WTC11 (cell line): ENCODE data around the gene SNAP29. TPM values are rescaled to one million over a fixed set of nuclear protein-coding genes. Genes with fewer than 3 reads are reported as not detected.

Experiments
- ATAC-seq: fragments of 200-7000 bp; cut with Tn5 transposase; 2 replicates; pipeline ENCODE4 v1.10.0; 2021; ENCODE audit warnings: mild to moderate bottlenecking, moderate library complexity
- CTCF ChIA-PET: fragments of 300-600 bp; sonication (Branson Sonifier 250); formaldehyde crosslinking; loops from one replicate; lab custom pipeline; 2021; ENCODE audit warnings: antibody characterized with exemption; lab: Charles Lee
- POLR2A ChIA-PET: fragments of 350-600 bp; sonication (Branson Sonifier 250); formaldehyde crosslinking; loops from one replicate; lab custom pipeline; 2021; ENCODE audit warnings: antibody characterized with exemption; lab: Charles Lee
- DNase-seq: peaks from one replicate; pipeline ENCODE4 v3.0.0; 2021; ENCODE audit warnings: low spot score
- H3K27ac Mint-ChIP-seq: 2 replicates; pipeline ENCODE4 v1.8.0; 2021; ENCODE audit warnings: mixed read lengths
- H3K27me3 Mint-ChIP-seq: 2 replicates; pipeline ENCODE4 v1.8.0; 2021; ENCODE audit warnings: low read depth, mild to moderate bottlenecking, moderate library complexity, mixed read lengths
- H3K36me3 Mint-ChIP-seq: 2 replicates; pipeline ENCODE4 v1.8.0; 2021; ENCODE audit warnings: mixed read lengths
- H3K4me1 Mint-ChIP-seq: 2 replicates; pipeline ENCODE4 v1.8.0; 2022; ENCODE audit warnings: mixed read lengths
- H3K4me3 Mint-ChIP-seq: 2 replicates; pipeline ENCODE4 v1.8.0; 2021; ENCODE audit warnings: mild to moderate bottlenecking, moderate library complexity, mixed read lengths
- H3K9me3 Mint-ChIP-seq: 2 replicates; pipeline ENCODE4 v1.8.0; 2021; ENCODE audit warnings: mixed read lengths
- CBFB ChIP-seq: sonication (generic); formaldehyde crosslinking; IDR thresholded peaks from 2 replicates; pipeline ENCODE4 v1.8.1; 2022; ENCODE audit warnings: mild to moderate bottlenecking, low read depth, missing genetic modification reagents
- CREB1 ChIP-seq: sonication (generic); formaldehyde crosslinking; IDR thresholded peaks from 2 replicates; pipeline ENCODE4 v1.8.0; 2023; ENCODE audit warnings: mild to moderate bottlenecking, missing genetic modification reagents
- CREM ChIP-seq: sonication (generic); formaldehyde crosslinking; IDR thresholded peaks from 2 replicates; pipeline ENCODE4 v1.8.1; 2022; ENCODE audit warnings: mild to moderate bottlenecking, missing genetic modification reagents, moderate library complexity
- MXD4 ChIP-seq: fragments of 250-450 bp; sonication (Bioruptor Pico); IDR thresholded peaks from 2 replicates; pipeline ENCODE4 v1.8.0; 2021; ENCODE audit warnings: mild to moderate bottlenecking, moderate library complexity, borderline replicate concordance
- MYBL2 ChIP-seq: sonication (generic); formaldehyde crosslinking; IDR thresholded peaks from 2 replicates; pipeline ENCODE4 v1.8.1; 2023; ENCODE audit warnings: mild to moderate bottlenecking, moderate library complexity, missing genetic modification reagents
- OVOL2 ChIP-seq: fragments of 250-450 bp; sonication (Bioruptor Pico); IDR thresholded peaks from 2 replicates; pipeline ENCODE4 v1.9.0; 2021; ENCODE audit warnings: mild to moderate bottlenecking, borderline replicate concordance
- RELA ChIP-seq: sonication (generic); formaldehyde crosslinking; IDR thresholded peaks from 2 replicates; pipeline ENCODE4 v1.8.1; 2022; ENCODE audit warnings: missing genetic modification reagents, mild to moderate bottlenecking, borderline replicate concordance
- SMAD3 ChIP-seq: sonication (generic); formaldehyde crosslinking; IDR thresholded peaks from 2 replicates; pipeline ENCODE4 v1.8.0; 2022; ENCODE audit warnings: missing genetic modification reagents, mild to moderate bottlenecking, borderline replicate concordance
- SMAD4 ChIP-seq: sonication (generic); formaldehyde crosslinking; IDR thresholded peaks from 2 replicates; pipeline ENCODE4 v1.8.0; 2022; ENCODE audit warnings: mild to moderate bottlenecking, missing genetic modification reagents
- TP53 ChIP-seq: sonication (generic); formaldehyde crosslinking; IDR thresholded peaks from 2 replicates; pipeline ENCODE4 v1.8.1; 2023; ENCODE audit warnings: mild to moderate bottlenecking, missing genetic modification reagents
- ZNF263 ChIP-seq: sonication (generic); formaldehyde crosslinking; IDR thresholded peaks from 2 replicates; pipeline ENCODE4 v1.8.1; 2022; ENCODE audit warnings: low read depth, mild to moderate bottlenecking, moderate library complexity, missing genetic modification reagents
- total RNA-seq: library from RNA; stranded (reverse); gene quantifications from 3 replicates; pipeline ENCODE4 v1.2.3, GENCODE V29; 2021
- TF ChIP-seq, protein P1 (sequence below): sonication (generic); formaldehyde crosslinking; IDR thresholded peaks from 2 replicates; pipeline ENCODE4 v1.8.1; 2023; ENCODE audit warnings: mild to moderate bottlenecking, missing genetic modification reagents, moderate library complexity
- TF ChIP-seq, protein P2 (sequence below): sonication (generic); formaldehyde crosslinking; IDR thresholded peaks from 2 replicates; pipeline ENCODE4 v1.8.0; 2022; ENCODE audit warnings: mild to moderate bottlenecking, missing genetic modification reagents
- TF ChIP-seq, protein P3 (sequence below): sonication (generic); formaldehyde crosslinking; conservative IDR thresholded peaks from 2 replicates; pipeline ENCODE4 v1.8.1; 2022; ENCODE audit warnings: mild to moderate bottlenecking, missing genetic modification reagents
- TF ChIP-seq, protein P4 (sequence below): sonication (generic); formaldehyde crosslinking; IDR thresholded peaks from 2 replicates; pipeline ENCODE4 v1.8.1; 2023; ENCODE audit warnings: mild to moderate bottlenecking, missing genetic modification reagents, borderline replicate concordance
- TF ChIP-seq, protein P5 (sequence below): sonication (generic); formaldehyde crosslinking; IDR thresholded peaks from 2 replicates; pipeline ENCODE4 v1.8.1; 2023; ENCODE audit warnings: mild to moderate bottlenecking, missing genetic modification reagents, moderate library complexity
- TF ChIP-seq, protein P6 (sequence below): sonication (generic); formaldehyde crosslinking; IDR thresholded peaks from 2 replicates; pipeline ENCODE4 v1.8.0; 2023; ENCODE audit warnings: mild to moderate bottlenecking, missing genetic modification reagents
- TF ChIP-seq, protein P7 (sequence below): sonication (generic); formaldehyde crosslinking; IDR thresholded peaks from 2 replicates; pipeline ENCODE4 v1.8.1; 2022; ENCODE audit warnings: low read depth, missing genetic modification reagents, borderline replicate concordance
- TF ChIP-seq, protein P8 (sequence below): fragments of 250-450 bp; sonication (Bioruptor Pico); IDR thresholded peaks from 2 replicates; pipeline ENCODE4 v1.9.0; 2021; ENCODE audit warnings: mild to moderate bottlenecking

SNAP29 gene
- total RNA-seq, 1 experiment from 2014 or later, result 14.7 TPM

DNA sequence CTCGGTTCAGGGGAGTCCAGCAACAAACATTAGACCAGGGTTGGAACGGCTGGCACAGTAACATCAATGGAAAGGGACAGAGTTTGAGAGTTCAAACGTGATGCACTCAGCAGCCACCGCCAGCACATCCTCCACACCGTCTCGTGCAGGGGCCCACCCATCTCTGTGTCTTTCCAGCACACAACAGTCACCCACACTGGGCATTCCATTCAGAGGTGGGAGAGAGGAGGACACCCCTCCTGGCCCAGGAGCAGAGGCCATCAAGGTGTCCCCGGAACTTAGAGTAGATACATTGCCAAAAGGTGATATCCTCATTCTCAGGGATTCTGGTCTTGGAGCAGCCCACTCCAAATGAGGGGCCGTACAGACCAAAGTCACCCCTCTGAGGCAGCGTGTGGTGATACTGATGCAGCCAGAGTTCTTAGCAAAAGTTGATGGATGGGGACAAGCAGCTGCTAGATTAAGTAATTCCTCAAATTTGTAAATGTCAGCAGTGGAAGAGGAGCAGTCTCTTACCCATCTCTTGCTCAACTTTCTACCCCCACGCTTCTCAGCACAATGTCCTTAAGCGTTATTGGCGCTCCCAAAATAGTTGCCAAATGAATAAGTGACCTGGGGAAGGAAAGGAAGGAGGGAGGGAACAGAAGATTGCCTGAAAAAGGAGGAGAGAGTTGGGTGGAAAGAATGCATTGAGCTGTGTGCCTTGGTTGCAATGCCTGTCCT lies 5.5 kb downstream of the SNAP29 start:
- CTCF ChIA-PET, result interaction anchor here (4.2 kb wide), 1 partner anchor 21 kb away, joined by 19 read pairs; no protein-coding TSS in a partner anchor
- no peak for TF ChIP-seq CREB1 (CRISPR knock-in tag)
- TF ChIP-seq, protein P1, sequence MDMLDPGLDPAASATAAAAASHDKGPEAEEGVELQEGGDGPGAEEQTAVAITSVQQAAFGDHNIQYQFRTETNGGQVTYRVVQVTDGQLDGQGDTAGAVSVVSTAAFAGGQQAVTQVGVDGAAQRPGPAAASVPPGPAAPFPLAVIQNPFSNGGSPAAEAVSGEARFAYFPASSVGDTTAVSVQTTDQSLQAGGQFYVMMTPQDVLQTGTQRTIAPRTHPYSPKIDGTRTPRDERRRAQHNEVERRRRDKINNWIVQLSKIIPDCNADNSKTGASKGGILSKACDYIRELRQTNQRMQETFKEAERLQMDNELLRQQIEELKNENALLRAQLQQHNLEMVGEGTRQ (CRISPR knock-in tag), result no peak
- no peak for TF ChIP-seq ZNF263 (CRISPR knock-in tag)
- no peak for TF ChIP-seq MXD4
- TF ChIP-seq TP53 (CRISPR knock-in tag), result no peak
- TF ChIP-seq, protein P2, sequence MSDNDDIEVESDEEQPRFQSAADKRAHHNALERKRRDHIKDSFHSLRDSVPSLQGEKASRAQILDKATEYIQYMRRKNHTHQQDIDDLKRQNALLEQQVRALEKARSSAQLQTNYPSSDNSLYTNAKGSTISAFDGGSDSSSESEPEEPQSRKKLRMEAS (CRISPR knock-in tag), result no peak
- no peak for TF ChIP-seq MYBL2 (CRISPR knock-in tag)
- TF ChIP-seq, protein P3, sequence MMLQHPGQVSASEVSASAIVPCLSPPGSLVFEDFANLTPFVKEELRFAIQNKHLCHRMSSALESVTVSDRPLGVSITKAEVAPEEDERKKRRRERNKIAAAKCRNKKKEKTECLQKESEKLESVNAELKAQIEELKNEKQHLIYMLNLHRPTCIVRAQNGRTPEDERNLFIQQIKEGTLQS (CRISPR knock-in tag), result no peak
- TF ChIP-seq, protein P4, sequence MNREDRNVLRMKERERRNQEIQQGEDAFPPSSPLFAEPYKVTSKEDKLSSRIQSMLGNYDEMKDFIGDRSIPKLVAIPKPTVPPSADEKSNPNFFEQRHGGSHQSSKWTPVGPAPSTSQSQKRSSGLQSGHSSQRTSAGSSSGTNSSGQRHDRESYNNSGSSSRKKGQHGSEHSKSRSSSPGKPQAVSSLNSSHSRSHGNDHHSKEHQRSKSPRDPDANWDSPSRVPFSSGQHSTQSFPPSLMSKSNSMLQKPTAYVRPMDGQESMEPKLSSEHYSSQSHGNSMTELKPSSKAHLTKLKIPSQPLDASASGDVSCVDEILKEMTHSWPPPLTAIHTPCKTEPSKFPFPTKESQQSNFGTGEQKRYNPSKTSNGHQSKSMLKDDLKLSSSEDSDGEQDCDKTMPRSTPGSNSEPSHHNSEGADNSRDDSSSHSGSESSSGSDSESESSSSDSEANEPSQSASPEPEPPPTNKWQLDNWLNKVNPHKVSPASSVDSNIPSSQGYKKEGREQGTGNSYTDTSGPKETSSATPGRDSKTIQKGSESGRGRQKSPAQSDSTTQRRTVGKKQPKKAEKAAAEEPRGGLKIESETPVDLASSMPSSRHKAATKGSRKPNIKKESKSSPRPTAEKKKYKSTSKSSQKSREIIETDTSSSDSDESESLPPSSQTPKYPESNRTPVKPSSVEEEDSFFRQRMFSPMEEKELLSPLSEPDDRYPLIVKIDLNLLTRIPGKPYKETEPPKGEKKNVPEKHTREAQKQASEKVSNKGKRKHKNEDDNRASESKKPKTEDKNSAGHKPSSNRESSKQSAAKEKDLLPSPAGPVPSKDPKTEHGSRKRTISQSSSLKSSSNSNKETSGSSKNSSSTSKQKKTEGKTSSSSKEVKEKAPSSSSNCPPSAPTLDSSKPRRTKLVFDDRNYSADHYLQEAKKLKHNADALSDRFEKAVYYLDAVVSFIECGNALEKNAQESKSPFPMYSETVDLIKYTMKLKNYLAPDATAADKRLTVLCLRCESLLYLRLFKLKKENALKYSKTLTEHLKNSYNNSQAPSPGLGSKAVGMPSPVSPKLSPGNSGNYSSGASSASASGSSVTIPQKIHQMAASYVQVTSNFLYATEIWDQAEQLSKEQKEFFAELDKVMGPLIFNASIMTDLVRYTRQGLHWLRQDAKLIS (CRISPR knock-in tag), result no peak
- TF ChIP-seq SMAD4 (CRISPR knock-in tag), result no peak
- TF ChIP-seq, all 79 proteins: peak for 0
- H3K27ac Mint-ChIP-seq, result peak overlapping the region; percentile 35; the same call in 1 of the 2 replicates
- H3K36me3 Mint-ChIP-seq, result no peaks in the 10 kb centered on the region
- H3K9me3 Mint-ChIP-seq, result no peaks in the 10 kb centered on the region
- H3K4me1 Mint-ChIP-seq, result peaks cover 7% of the 10 kb centered on the region
- DNase-seq (no peak), ATAC-seq (no peak)
- no peak overlapping the region for H3K4me3 Mint-ChIP-seq
- POLR2A ChIA-PET, result no interaction called here
- H3K27me3 Mint-ChIP-seq, result no peaks in the 10 kb centered on the region; the same call in 1 of the 2 replicates

DNA sequence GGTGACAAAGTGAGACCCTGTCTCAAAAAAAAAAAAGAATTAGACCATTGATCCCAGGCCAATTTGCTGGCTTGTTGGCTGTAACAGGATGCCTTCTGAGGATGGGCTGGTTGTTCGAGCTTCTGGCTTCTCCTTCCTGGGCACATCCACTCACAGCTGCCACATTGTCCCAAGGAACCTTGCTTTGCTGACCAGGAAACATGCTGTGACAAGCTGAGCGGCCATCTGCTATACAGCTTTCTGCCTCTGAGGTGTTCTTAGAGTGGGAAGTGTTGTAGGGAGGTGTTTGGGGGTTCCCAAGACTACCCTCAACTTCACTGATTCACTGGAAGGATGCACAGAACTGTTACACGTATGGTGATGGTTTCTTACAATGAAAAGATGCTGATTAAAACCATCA lies 6.5 kb downstream of the SNAP29 start:
- DNase-seq (no peak), ATAC-seq (no peak)
- Mint-ChIP-seq H3K4me1 (no peaks in the 10 kb centered on the region), H3K9me3 (no peaks in the 10 kb centered on the region), H3K4me3 (no peak overlapping the region), H3K36me3 (no peaks in the 10 kb centered on the region), H3K27ac (no peak overlapping the region), H3K27me3 (no peaks in the 10 kb centered on the region; the same call in 1 of the 2 replicates)
- ChIA-PET POLR2A (no interaction called here), CTCF (interaction anchor here (4.2 kb wide), 1 partner anchor 20 kb away, joined by 19 read pairs; no protein-coding TSS in a partner anchor)
- TF ChIP-seq, protein P5, sequence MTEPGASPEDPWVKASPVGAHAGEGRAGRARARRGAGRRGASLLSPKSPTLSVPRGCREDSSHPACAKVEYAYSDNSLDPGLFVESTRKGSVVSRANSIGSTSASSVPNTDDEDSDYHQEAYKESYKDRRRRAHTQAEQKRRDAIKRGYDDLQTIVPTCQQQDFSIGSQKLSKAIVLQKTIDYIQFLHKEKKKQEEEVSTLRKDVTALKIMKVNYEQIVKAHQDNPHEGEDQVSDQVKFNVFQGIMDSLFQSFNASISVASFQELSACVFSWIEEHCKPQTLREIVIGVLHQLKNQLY (CRISPR knock-in tag), result no peak
- TF ChIP-seq CBFB (no peak), SMAD3 (no peak), OVOL2 (CRISPR knock-in tag) (no peak), RELA (CRISPR knock-in tag) (no peak), CREM (CRISPR knock-in tag) (no peak)
- TF ChIP-seq, protein P6, sequence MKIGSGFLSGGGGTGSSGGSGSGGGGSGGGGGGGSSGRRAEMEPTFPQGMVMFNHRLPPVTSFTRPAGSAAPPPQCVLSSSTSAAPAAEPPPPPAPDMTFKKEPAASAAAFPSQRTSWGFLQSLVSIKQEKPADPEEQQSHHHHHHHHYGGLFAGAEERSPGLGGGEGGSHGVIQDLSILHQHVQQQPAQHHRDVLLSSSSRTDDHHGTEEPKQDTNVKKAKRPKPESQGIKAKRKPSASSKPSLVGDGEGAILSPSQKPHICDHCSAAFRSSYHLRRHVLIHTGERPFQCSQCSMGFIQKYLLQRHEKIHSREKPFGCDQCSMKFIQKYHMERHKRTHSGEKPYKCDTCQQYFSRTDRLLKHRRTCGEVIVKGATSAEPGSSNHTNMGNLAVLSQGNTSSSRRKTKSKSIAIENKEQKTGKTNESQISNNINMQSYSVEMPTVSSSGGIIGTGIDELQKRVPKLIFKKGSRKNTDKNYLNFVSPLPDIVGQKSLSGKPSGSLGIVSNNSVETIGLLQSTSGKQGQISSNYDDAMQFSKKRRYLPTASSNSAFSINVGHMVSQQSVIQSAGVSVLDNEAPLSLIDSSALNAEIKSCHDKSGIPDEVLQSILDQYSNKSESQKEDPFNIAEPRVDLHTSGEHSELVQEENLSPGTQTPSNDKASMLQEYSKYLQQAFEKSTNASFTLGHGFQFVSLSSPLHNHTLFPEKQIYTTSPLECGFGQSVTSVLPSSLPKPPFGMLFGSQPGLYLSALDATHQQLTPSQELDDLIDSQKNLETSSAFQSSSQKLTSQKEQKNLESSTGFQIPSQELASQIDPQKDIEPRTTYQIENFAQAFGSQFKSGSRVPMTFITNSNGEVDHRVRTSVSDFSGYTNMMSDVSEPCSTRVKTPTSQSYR (CRISPR knock-in tag), result no peak
- TF ChIP-seq, protein P3 (CRISPR knock-in tag), result no peak
- TF ChIP-seq, protein P7, sequence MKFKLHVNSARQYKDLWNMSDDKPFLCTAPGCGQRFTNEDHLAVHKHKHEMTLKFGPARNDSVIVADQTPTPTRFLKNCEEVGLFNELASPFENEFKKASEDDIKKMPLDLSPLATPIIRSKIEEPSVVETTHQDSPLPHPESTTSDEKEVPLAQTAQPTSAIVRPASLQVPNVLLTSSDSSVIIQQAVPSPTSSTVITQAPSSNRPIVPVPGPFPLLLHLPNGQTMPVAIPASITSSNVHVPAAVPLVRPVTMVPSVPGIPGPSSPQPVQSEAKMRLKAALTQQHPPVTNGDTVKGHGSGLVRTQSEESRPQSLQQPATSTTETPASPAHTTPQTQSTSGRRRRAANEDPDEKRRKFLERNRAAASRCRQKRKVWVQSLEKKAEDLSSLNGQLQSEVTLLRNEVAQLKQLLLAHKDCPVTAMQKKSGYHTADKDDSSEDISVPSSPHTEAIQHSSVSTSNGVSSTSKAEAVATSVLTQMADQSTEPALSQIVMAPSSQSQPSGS (CRISPR knock-in tag), result no peak
- TF ChIP-seq, protein P8, sequence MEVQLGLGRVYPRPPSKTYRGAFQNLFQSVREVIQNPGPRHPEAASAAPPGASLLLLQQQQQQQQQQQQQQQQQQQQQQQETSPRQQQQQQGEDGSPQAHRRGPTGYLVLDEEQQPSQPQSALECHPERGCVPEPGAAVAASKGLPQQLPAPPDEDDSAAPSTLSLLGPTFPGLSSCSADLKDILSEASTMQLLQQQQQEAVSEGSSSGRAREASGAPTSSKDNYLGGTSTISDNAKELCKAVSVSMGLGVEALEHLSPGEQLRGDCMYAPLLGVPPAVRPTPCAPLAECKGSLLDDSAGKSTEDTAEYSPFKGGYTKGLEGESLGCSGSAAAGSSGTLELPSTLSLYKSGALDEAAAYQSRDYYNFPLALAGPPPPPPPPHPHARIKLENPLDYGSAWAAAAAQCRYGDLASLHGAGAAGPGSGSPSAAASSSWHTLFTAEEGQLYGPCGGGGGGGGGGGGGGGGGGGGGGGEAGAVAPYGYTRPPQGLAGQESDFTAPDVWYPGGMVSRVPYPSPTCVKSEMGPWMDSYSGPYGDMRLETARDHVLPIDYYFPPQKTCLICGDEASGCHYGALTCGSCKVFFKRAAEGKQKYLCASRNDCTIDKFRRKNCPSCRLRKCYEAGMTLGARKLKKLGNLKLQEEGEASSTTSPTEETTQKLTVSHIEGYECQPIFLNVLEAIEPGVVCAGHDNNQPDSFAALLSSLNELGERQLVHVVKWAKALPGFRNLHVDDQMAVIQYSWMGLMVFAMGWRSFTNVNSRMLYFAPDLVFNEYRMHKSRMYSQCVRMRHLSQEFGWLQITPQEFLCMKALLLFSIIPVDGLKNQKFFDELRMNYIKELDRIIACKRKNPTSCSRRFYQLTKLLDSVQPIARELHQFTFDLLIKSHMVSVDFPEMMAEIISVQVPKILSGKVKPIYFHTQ (CRISPR knock-in tag), result no peak
